GM19455 (cell line): Measurements from ENCODE around the gene TTK.
"Not testable (repeated sequence)": the region's sequence is repeated elsewhere in the genome, so short reads cannot be mapped to it uniquely, and the experiment has no call there.

ENCODE experiments used
- ATAC-seq: cut with Tn5 transposase; IDR thresholded peaks from one replicate; pipeline ENCODE4 v1.9.1; 2021; ENCODE audit not compliant: unreplicated experiment

Gene TTK

GRCh38 chr6:80021131-80021530 is 16.7 kb downstream of the TTK start:
- no peak for ATAC-seq

GRCh38 chr6:80021591-80021990 is 17.1 kb downstream of the TTK start:
- ATAC-seq, result no peak

- no peak for ATAC-seq
These were observed 18.4 kb downstream of the TTK start for GRCh38 chr6:80022803-80023202.

GRCh38 chr6:80028589-80028988 is 24.1 kb downstream of the TTK start:
- ATAC-seq, result no peak

GRCh38 chr6:80029470-80029869 is 25.0 kb downstream of the TTK start:
- peak; percentile 85 for ATAC-seq

GRCh38 chr6:80048220-80048619 is 43.8 kb downstream of the TTK start:
- not testable (repeated sequence) for ATAC-seq

GRCh38 chr6:80060774-80061173 is 56.3 kb downstream of the TTK start:
- no peak for ATAC-seq

- ATAC-seq, result not testable (repeated sequence)
These were observed 63.7 kb downstream of the TTK start for GRCh38 chr6:80068146-80068545.

GRCh38 chr6:80070431-80070830 is 66.0 kb downstream of the TTK start:
- ATAC-seq, result not testable (repeated sequence)

- no peak for ATAC-seq
These were observed 72.6 kb downstream of the TTK start for GRCh38 chr6:80077067-80077466.

GRCh38 chr6:80088637-80089036 is 84.2 kb downstream of the TTK start:
- ATAC-seq, result no peak

- no peak for ATAC-seq
These were observed 87.1 kb downstream of the TTK start for GRCh38 chr6:80091506-80091905.
